Activated CD8-positive, alpha-beta T cell treated with anti-CD3 and anti-CD28 coated beads for 36 hours (primary cell): ENCODE data around the gene POLG2. TPM values are rescaled to one million over a fixed set of nuclear protein-coding genes. Genes with fewer than 3 reads are reported as not detected.

Experiments
- ATAC-seq: fragments of 200-7000 bp; cut with Tn5 transposase; one replicate; pipeline ENCODE4 v1.10.0; 2021; ENCODE audit warnings: mild to moderate bottlenecking, moderate library complexity
- CTCF ChIA-PET: fragments of 350-600 bp; sonication (Branson Sonifier 250); formaldehyde crosslinking; loops from one replicate; lab custom pipeline; 2021; ENCODE audit warnings: antibody characterized with exemption; lab: Charles Lee
- POLR2A ChIA-PET: fragments of 350-600 bp; sonication (Branson Sonifier 250); formaldehyde crosslinking; loops from one replicate; lab custom pipeline; 2021; ENCODE audit warnings: antibody characterized with exemption; lab: Charles Lee
- DNase-seq: peaks from one replicate; pipeline ENCODE4 v3.0.0-alpha.2; 2020
- H3K27ac Mint-ChIP-seq: one replicate; pipeline ENCODE4 v1.8.0; 2021; ENCODE audit warnings: mild to moderate bottlenecking, mixed read lengths
- H3K27me3 Mint-ChIP-seq: one replicate; pipeline ENCODE4 v1.8.0; 2021; ENCODE audit warnings: mixed read lengths
- H3K36me3 Mint-ChIP-seq: one replicate; pipeline ENCODE4 v1.8.0; 2021; ENCODE audit warnings: low read depth, mixed read lengths
- H3K4me1 Mint-ChIP-seq: one replicate; pipeline ENCODE4 v1.8.0; 2021; ENCODE audit warnings: low read depth, mixed read lengths
- H3K4me3 Mint-ChIP-seq: one replicate; pipeline ENCODE4 v1.8.0; 2021; ENCODE audit warnings: mild to moderate bottlenecking, moderate library complexity, mixed read lengths
- H3K9me3 Mint-ChIP-seq: one replicate; pipeline ENCODE4 v1.8.0; 2021; ENCODE audit warnings: mixed read lengths
- intact Hi-C: fragments of 100-400 bp; cut with micrococcal nuclease; formaldehyde crosslinking; loops from one replicate; pipeline ENCODE4 v1.10.0; 2022
- total RNA-seq, 2 experiments: library from RNA; stranded (reverse); gene quantifications; one replicate each; pipeline ENCODE4 v1.2.3, GENCODE V29; 2021
- TF ChIP-seq, protein P1 (sequence below): fragments of 200-600 bp; IDR thresholded peaks from one replicate; pipeline ENCODE4 v1.8.0; 2022; ENCODE audit warnings: antibody characterized with exemption, mild to moderate bottlenecking

Gene POLG2
- total RNA-seq, 2 experiments from 2014 or later = 37.3 to 41.1 TPM

DNA sequence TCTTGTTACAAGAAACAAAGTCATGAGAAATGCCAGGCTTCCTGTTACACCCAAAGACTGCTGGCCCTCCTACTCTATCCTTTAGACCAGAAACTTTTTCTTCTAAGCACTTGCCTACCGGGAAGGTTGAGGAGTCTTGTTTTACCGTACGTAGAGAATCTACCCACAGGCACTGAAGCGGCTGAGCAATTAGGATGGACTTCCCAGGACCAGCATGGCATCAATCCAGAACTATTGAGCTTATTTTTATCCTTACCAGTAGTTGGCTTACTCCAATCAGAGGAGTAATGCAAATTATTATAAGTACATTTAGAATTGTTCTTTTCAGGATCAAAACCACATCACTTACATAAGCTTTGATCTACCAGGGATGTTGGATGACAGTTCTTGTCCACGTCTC is 35.6 kb upstream of the POLG2 start:
- Mint-ChIP-seq H3K27ac (peak overlapping the region; percentile 63), H3K27me3 (no peaks in the 10 kb centered on the region), H3K4me1 (peaks cover 12% of the 10 kb centered on the region), H3K9me3 (no peaks in the 10 kb centered on the region), H3K4me3 (no peak overlapping the region), H3K36me3 (peaks cover 46% of the 10 kb centered on the region)
- DNase-seq (no peak), ATAC-seq (no peak)
- POLR2A ChIA-PET = interaction anchor here (1.1 to 1.4 kb wide), 4 partner anchors 9 to 66 kb away, joined by 3 to 4 read pairs (median 3); no protein-coding TSS in a partner anchor
- intact Hi-C loops = no loop called here
- CTCF ChIA-PET = interaction anchor here (2.8 to 3.2 kb wide), 2 partner anchors 13 to 117 kb away, joined by 11 to 19 read pairs; no protein-coding TSS in a partner anchor
- TF ChIP-seq, protein P1, sequence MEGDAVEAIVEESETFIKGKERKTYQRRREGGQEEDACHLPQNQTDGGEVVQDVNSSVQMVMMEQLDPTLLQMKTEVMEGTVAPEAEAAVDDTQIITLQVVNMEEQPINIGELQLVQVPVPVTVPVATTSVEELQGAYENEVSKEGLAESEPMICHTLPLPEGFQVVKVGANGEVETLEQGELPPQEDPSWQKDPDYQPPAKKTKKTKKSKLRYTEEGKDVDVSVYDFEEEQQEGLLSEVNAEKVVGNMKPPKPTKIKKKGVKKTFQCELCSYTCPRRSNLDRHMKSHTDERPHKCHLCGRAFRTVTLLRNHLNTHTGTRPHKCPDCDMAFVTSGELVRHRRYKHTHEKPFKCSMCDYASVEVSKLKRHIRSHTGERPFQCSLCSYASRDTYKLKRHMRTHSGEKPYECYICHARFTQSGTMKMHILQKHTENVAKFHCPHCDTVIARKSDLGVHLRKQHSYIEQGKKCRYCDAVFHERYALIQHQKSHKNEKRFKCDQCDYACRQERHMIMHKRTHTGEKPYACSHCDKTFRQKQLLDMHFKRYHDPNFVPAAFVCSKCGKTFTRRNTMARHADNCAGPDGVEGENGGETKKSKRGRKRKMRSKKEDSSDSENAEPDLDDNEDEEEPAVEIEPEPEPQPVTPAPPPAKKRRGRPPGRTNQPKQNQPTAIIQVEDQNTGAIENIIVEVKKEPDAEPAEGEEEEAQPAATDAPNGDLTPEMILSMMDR = no peak

DNA sequence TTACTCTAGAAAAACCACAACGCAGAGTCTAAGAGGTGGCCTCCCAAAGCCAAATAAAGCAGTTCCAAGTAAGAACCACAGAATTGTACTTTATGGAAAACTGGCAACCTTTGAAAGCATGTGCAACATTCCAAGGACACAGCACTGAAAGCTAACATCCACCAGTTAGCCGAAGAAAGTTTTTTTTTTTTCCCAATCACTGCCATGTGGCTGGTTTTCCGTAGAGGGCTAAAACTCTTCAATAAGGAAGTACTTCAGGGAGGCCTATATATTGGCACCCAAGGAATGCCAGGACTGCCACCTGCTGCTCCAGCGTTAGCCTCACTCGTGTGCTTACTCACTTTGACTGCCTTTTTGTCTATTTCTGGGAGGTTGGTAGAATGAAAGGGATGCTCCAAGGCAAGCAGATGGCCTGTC is 35.1 kb upstream of the POLG2 start:
- H3K27ac Mint-ChIP-seq = peak overlapping the region; percentile 30
- no peak for DNase-seq
- TF ChIP-seq, protein P1 = no peak
- peaks cover 12% of the 10 kb centered on the region for H3K4me1 Mint-ChIP-seq
- H3K4me3 Mint-ChIP-seq = no peak overlapping the region
- ATAC-seq = no peak
- H3K9me3 Mint-ChIP-seq = no peaks in the 10 kb centered on the region
- ChIA-PET CTCF (interaction anchor here (2.8 to 3.2 kb wide), 2 partner anchors 13 to 118 kb away, joined by 11 to 19 read pairs; no protein-coding TSS in a partner anchor), POLR2A (interaction anchor here (1.1 to 1.4 kb wide), 3 partner anchors 17 to 51 kb away, joined by 3 to 4 read pairs (median 4); no protein-coding TSS in a partner anchor)
- peaks cover 44% of the 10 kb centered on the region for H3K36me3 Mint-ChIP-seq
- no peaks in the 10 kb centered on the region for H3K27me3 Mint-ChIP-seq
- intact Hi-C loops = no loop called here

DNA sequence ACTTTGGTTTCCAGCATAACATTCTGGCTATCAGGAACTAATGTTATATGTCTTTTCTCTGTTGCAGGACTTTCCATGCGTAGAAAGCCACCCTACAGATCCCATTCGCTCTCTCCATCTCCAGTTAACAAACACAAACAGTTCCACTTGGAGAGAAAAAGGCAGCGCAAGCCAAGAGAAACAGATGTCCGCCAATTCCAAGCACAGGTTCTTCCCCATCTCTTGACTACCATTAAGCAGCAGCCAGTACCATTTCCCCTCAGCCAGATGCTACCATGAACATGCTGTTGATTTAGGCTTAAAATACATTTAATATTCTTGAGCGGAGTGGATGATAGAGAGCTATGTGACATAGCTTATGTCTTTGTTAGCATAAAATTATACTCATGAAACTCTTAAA is 32.4 kb upstream of the POLG2 start:
- H3K36me3 Mint-ChIP-seq = peaks cover 45% of the 10 kb centered on the region
- ChIA-PET CTCF (interaction anchor here (1.8 kb wide), 1 partner anchor 8 kb away, joined by 5 read pairs; no protein-coding TSS in a partner anchor), POLR2A (no interaction called here)
- intact Hi-C loops = no loop called here
- DNase-seq (no peak), ATAC-seq (no peak)
- TF ChIP-seq, protein P1 = no peak
- no peaks in the 10 kb centered on the region for H3K27me3 Mint-ChIP-seq
- H3K4me3 Mint-ChIP-seq = no peak overlapping the region
- no peak overlapping the region for H3K27ac Mint-ChIP-seq
- H3K9me3 Mint-ChIP-seq = no peaks in the 10 kb centered on the region
- peaks cover 8% of the 10 kb centered on the region for H3K4me1 Mint-ChIP-seq

DNA sequence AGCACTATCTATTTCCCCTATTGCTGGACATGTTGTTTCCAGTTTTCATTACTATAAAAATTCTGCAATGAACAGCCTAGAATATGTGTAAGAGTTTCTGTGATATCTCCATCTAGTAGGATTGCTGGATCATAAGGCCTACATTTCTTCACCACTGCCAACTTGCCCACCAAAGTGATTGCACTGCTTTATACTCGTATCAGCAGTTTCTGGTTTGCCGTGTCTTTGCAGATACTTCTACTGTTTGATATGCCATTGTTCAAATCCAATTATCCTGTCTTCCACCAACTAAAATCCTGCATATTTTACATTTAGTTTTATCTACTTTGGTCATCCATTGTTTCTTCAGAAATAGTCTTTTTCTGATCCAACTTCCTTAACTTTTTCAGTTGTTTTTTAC is 31.1 kb upstream of the POLG2 start:
- ATAC-seq (no peak), DNase-seq (no peak)
- peak overlapping the region; percentile 7 for H3K27ac Mint-ChIP-seq
- intact Hi-C loops = no loop called here
- H3K27me3 Mint-ChIP-seq = no peaks in the 10 kb centered on the region
- H3K4me1 Mint-ChIP-seq = no peaks in the 10 kb centered on the region
- TF ChIP-seq, protein P1 = no peak
- no peaks in the 10 kb centered on the region for H3K9me3 Mint-ChIP-seq
- POLR2A ChIA-PET = interaction anchor here (1.0 kb wide), 1 partner anchor 21 kb away, joined by 3 read pairs; the partner anchor contains the start of genes CEP95 and DDX5
- peaks cover 39% of the 10 kb centered on the region for H3K36me3 Mint-ChIP-seq
- CTCF ChIA-PET = interaction anchor here (0.9 to 1.8 kb wide), 3 partner anchors 10 to 121 kb away, joined by 3 to 5 read pairs (median 3); no protein-coding TSS in a partner anchor
- H3K4me3 Mint-ChIP-seq = no peak overlapping the region

DNA sequence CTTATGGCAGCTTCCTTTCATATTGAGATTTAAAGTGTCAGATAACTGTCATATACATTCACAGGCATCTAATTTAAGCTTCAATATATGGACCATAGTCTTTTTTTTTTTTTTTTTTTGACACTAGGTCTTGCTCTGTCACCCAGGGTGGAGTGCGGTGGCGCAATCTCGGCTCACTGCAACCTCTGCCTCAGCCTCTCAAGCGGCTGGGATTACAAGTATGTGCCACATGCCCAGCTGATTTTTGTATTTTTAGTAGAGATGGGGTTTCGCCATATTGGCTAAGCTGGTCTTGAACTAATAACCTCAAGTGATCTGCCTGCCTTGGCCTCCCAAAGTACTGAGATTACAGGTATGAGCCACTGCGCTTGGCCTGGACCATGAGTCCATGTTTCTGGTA is 23.5 kb upstream of the POLG2 start:
- POLR2A ChIA-PET = interaction anchor here (0.6 to 1.4 kb wide), 2 partner anchors 13 to 18 kb away, joined by 3 to 8 read pairs; partner anchors contain the start of gene CEP95
- H3K4me1 Mint-ChIP-seq = peaks cover 9% of the 10 kb centered on the region
- H3K36me3 Mint-ChIP-seq = peaks cover 29% of the 10 kb centered on the region
- no peaks in the 10 kb centered on the region for H3K9me3 Mint-ChIP-seq
- H3K4me3 Mint-ChIP-seq = no peak overlapping the region
- intact Hi-C loops = no loop called here
- CTCF ChIA-PET = interaction anchor here (0.8 to 1.4 kb wide), 2 partner anchors 27 to 100 kb away, joined by 3 to 4 read pairs; no protein-coding TSS in a partner anchor
- TF ChIP-seq, protein P1 = no peak
- H3K27me3 Mint-ChIP-seq = no peaks in the 10 kb centered on the region
- DNase-seq = no peak
- no peak overlapping the region for H3K27ac Mint-ChIP-seq
- ATAC-seq = no peak
